Measurements from ENCODE around the gene ALDH1A2. TPM values are rescaled to one million over a fixed set of nuclear protein-coding genes. Genes with fewer than 3 reads are reported as not detected.
A peak's percentile ranks its signal among the peaks of the same experiment; 100 is the strongest.

Gene ALDH1A2
- total RNA-seq, 2 donors from 2014 or later, result 5.4 to 5.6 TPM

DNA sequence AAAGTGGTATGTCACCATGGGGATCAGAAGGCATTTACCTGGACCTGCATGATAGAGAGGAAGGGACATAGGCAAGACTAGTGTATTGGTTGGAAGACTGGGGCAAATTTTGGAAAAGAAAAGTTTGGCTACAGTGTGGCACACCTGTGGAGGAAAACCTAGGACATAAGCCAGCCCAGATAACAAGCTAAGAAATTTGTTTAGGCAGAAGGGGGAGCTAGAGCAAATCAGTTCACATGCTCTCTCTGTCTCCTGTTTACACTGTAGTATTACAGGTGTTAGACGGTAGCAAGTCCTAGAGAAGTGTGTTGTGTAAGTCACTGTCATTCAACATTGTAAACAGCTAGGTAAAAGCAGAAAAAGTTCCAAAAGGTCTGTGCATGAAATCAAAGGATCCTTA, 11.9 kb upstream of the ALDH1A2 start:
- intact Hi-C loops (cut with DNase I, micrococcal nuclease), result no loop called here
- ATAC-seq (peak; percentile 74), DNase-seq (no peak)

DNA sequence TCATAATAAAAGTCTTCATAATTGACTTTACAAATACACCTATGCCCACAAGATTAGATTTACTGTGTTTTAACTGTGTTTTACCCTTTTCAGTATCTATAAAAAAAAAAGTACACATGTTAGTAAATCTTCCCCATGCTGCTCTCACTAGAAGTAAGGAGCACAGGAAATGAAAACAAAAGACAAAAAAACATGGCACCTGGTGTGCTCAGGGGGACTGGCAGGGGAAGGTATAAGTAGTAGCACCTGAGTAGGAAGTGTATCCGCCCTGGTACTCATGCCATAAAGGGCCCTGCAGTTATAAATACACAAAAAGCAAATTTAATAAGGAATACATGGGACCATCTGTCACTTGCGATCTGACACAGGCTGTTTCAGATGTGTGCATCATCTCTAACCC, 8.9 kb upstream of the ALDH1A2 start:
- ATAC-seq (no peak), DNase-seq (no peak)
- intact Hi-C loops (cut with DNase I, micrococcal nuclease), result no loop called here

DNA sequence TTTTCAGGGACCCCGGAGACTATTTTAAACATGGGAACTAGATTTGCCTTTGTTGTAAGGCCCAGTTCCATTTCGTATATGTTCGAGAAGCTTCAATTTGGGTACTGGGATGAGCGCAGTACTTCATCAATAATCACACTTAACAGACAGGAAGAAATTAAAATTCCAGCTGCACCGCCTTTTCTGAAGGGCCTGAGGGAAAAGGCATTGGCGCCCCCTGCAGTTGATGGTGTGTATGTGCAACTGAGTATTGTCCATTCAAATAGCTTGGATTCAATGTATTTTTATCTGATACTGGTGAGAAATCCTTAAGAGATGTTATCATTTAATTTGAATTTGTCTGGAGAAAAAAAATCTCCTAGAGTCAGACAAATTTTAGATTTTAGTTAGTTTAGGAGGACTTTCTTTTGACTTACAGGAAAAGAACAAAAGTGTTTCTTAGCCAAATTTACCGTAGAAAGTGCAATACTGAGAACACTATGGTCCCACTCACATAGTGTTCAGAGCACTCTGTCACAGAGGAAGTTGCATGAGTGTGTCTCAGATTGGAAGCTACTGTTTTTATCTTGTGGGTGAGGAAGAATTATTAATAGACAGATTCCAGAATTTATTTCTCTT, 5.4 kb upstream of the ALDH1A2 start:
- intact Hi-C loops (cut with DNase I, micrococcal nuclease), result no loop called here
- ATAC-seq (peak; percentile 44), DNase-seq (peak in 1 of 2 donors; percentile 50)

DNA sequence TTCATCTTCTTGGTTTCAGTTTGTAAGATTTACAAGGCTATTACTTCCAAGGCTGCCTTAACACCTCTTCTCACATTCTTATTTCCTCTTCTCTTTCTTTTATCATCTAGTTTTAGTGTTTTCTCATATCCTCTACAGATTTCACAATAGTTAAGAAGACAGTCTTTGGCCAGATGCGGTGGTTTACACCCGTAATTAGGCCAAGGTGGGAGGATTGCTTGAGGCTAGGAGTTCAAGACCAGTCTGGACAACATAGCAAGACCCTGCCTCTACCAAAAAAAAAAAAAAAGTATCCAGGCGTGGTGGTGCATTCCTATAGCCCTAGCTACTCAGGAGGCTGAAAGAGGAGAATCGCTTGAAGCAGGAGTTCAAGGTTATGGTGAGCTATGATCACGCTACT, 3.5 kb upstream of the ALDH1A2 start:
- intact Hi-C loops (cut with DNase I, micrococcal nuclease), result no loop called here
- DNase-seq (no peak), ATAC-seq (no peak)

- peak; percentile 32 to 75 for DNase-seq
- intact Hi-C loops (cut with DNase I, micrococcal nuclease), result no loop called here
- ATAC-seq, result peak; percentile 98
Measured at GRCh38 chr15:58066042-58066867, 744 bp upstream of the ALDH1A2 start.

DNA sequence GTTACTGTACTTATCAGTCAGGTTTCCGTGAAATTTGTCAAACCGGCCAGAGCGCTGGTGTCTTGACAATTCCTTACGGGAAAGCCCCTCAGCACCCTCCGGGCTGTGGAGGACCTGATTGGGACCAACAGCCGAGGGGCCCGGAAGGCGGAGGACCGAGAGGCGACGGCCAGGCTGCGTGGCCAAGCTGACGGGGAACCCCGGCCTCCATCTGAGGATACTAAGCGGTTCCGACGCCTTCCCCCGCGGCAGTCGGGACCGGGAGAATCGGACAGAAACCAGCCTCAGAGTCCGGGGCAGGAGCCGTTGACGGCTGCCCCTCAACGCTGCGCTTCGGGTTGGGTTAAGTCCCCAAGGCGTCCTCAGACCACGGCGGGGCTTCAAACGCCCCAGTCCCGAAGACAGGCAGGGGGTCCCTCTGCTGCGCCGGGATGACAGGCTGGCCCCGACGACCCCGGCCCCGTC, 499 bp downstream of the ALDH1A2 start:
- intact Hi-C loops (cut with DNase I, micrococcal nuclease), result loop anchor here in 1 of 2 donors (5.0 kb wide), 2 partner anchors 93 to 198 kb away; no protein-coding TSS in a partner anchor
- DNase-seq (peak in 1 of 2 donors; percentile 17), ATAC-seq (no peak)

GRCh38 chr15:58064082-58064979, 1.2 kb downstream of the ALDH1A2 start:
- ATAC-seq (no peak), DNase-seq (no peak)
- intact Hi-C loops (cut with DNase I, micrococcal nuclease), result loop anchor here in 1 of 2 donors (5.0 kb wide), 2 partner anchors 92 to 197 kb away; no protein-coding TSS in a partner anchor

- ATAC-seq (no peak), DNase-seq (no peak)
- intact Hi-C loops (cut with DNase I, micrococcal nuclease), result loop anchor here in 1 of 2 donors (5.0 kb wide), 2 partner anchors 91 to 196 kb away; no protein-coding TSS in a partner anchor
Measured at GRCh38 chr15:58063614-58064013, 1.9 kb downstream of the ALDH1A2 start.

DNA sequence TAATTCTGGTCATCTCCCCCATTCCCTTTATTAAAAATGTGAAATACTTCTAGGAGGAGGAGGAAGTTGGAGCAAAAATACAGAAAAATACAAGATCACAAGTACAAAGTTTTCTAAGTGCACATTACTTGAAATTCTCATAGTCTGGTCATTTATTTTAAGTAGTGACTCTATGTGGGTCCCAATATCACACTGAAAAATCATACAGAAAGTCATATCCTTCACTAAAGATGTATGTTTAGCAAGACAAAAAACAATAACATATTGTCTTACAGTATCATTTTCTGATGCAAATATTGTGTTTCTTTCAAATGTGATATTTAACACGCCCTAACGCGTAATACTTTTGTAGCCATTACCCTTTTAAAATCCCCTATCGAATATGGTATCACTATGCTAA, 2.5 kb downstream of the ALDH1A2 start:
- DNase-seq (no peak), ATAC-seq (no peak)
- intact Hi-C loops (cut with DNase I, micrococcal nuclease), result loop anchor here in 1 of 2 donors (5.0 kb wide), 2 partner anchors 91 to 196 kb away; no protein-coding TSS in a partner anchor

DNA sequence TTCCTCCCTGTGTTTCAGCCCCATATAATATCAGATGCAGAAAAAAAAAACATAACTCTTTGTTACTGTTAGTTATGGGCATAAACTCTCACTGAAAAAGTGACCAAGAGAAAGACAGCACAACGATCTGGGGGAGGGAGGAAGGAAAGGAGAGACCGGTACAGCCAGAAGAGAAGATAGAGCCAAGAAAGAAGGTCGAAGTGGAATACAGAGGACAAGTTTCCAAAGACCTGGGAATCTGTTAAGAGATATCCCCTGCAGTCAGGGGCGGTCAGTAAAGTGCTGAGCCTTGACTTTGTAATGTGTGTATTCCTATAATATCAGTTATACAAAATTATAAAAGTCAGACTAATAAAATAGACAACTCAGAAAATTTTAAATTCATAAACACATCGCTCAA, 3.3 kb downstream of the ALDH1A2 start:
- intact Hi-C loops (cut with DNase I, micrococcal nuclease), result loop anchor here in 1 of 2 donors (5.0 kb wide), 2 partner anchors 90 to 195 kb away; no protein-coding TSS in a partner anchor
- DNase-seq (no peak), ATAC-seq (no peak)

DNA sequence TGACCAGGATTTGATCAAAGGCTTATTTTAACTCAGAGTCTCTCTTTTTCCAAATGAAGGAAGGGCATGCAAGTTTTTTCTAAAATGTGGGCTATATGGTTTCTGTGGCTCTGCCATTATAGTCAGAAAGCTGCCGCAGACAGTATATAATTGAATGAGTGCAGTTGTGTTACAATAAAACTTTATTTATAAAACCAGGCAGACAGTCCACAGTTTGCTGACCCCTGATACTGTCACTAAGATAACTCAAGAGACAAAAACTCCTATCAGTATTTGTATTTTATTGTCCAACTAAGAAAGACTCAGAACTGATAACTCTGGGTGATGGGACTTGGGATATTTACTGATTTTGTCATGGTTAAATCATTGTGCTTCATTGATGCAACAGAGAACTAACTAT, 4.9 kb downstream of the ALDH1A2 start:
- intact Hi-C loops (cut with DNase I, micrococcal nuclease), result loop anchor here in 1 of 2 donors (5.0 kb wide), 2 partner anchors 88 to 193 kb away; no protein-coding TSS in a partner anchor
- DNase-seq (no peak), ATAC-seq (no peak)

DNA sequence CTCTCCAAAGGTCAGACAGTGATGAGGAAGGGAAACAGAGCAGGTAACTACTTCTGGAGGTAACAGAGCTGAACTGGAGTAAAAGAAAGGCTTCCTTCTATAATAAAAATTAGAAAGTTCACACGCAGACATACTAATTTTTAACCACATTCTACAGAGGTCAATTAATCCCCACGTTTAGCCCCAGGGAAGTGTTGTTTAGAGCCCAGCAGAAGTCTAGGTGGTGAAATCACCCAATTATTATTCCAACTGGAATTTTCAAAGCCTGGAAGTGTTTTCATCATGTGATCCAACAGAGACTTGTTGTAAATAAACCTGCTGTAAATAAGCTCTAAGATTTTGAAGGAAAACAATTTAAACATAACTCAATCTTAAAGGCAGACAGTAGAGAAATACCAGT, 6.8 kb downstream of the ALDH1A2 start:
- ATAC-seq, result no peak
- intact Hi-C loops (cut with DNase I, micrococcal nuclease), result no loop called here
- no peak for DNase-seq

DNA sequence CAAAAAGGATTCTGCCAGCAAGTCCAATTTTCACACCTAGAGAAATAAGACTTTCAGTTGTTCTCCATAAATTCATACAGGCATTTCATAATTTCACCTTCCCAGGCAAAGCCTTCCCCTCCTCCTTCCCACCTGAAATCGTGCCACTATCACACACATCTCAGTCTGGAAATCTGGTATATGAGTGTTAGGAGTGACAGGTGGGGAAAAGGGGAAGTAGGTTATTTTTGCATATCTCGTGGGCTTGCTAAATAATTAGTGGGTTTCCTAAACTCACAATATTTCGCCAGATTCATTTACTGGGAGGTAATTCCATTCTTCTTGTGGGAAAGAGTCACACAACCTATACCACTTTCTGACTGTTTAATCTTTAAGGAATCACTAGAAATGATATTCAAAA, 7.4 kb downstream of the ALDH1A2 start:
- DNase-seq, result no peak
- intact Hi-C loops (cut with DNase I, micrococcal nuclease), result no loop called here
- no peak for ATAC-seq

DNA sequence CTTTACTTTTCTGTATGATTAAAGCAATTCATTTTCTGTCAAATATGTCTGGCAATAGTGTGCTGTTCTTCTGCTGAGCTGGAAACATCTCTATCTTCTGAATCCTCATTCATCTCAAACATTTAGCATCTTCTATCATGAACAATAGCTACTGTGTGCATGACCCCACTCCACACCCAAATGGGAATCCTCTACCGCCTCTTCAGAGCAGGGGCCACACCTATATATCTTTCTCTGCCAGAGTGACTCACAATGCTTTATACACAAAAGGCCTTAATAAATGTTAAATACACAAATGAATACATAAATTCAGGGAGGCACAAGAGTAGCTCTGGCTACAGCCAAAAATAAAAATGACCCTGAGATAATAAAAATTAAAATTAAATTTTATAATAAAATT, 8.0 kb downstream of the ALDH1A2 start:
- ATAC-seq, result peak; percentile 43

DNA sequence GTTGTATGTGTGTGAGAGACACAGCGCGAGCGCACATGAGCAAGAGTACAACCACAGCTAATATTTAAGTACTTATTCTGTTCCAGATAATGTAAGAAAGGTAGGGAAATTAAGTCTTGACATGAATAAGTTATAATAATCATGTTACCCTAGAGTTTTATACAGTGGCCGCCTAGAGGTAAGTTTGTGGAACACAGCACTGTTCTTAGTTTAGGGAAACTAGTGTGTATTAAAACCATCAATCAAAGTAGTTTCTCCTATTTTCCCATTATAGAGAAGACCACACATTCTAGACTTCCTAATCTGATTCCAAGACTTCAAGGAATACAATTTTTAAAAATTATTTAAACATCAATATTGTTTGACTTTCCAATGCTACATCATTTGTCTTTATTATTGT, 9.5 kb downstream of the ALDH1A2 start:
- no peak for ATAC-seq
- no peak for DNase-seq
- intact Hi-C loops (cut with DNase I, micrococcal nuclease), result no loop called here

More for the DNA sequence above, 8.0 kb downstream of the ALDH1A2 start:
- intact Hi-C loops (cut with DNase I, micrococcal nuclease), result no loop called here
- DNase-seq, result no peak

- intact Hi-C loops (cut with DNase I, micrococcal nuclease), result no loop called here
- DNase-seq (no peak), ATAC-seq (no peak)
Measured at GRCh38 chr15:58053315-58054153, 12.0 kb downstream of the ALDH1A2 start.

DNA sequence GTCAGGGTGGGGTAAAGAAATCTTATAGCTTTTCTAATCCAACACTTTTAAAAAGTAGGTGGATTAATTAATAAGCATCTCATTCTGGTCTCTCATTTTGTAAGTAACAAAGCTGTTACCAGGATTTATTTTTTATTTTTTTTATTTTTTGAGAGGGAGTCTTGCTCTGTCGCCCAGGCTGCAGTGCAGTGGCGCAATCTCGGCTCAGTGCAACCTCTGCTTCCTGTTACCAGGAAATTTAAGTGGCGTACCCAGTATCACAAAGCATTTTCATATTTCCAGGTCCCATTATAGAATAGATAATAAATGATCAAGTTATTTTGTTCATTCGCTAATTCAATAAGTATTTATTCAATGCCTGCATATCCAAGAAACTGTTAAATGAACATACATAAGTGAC, 13.2 kb downstream of the ALDH1A2 start:
- intact Hi-C loops (cut with DNase I, micrococcal nuclease), result no loop called here
- DNase-seq, result no peak
- no peak for ATAC-seq
